Keratinocyte (primary cell): ENCODE data around the gene PALB2. TPM values are rescaled to one million over a fixed set of nuclear protein-coding genes. Genes with fewer than 3 reads are reported as not detected.
A peak's percentile ranks its signal among the peaks of the same experiment; 100 is the strongest.

Experiments
- DNase-seq: peaks from one replicate; pipeline ENCODE4 v3.0.0-alpha.2; 2011; ENCODE audit warnings: low read depth, missing footprints, low spot score
- FAIRE-seq: peaks from 2 replicates; lab custom pipeline; 2011; peaks lifted over from hg19 to GRCh38; lab: Jason Lieb, UNC
- H2AFZ ChIP-seq: 2 replicates; pipeline ENCODE4 v1.6.0; 2012; ENCODE audit warnings: low read length, control low read depth, inconsistent platforms; ENCODE audit not compliant: control insufficient read depth
- H3K27ac ChIP-seq: 2 replicates; pipeline ENCODE4 v1.5.1; 2011; ENCODE audit warnings: low read length; ENCODE audit not compliant: control insufficient read depth, insufficient read depth
- H3K27me3 ChIP-seq: 3 replicates; pipeline ENCODE4 v1.6.0; 2011; ENCODE audit warnings: low read length; ENCODE audit not compliant: control insufficient read depth, insufficient read depth; ENCODE audit errors: extremely low read depth
- H3K36me3 ChIP-seq, 2 experiments: 2 replicates in 1 of 2; 3 replicates in 1 of 2; pipeline ENCODE4 v1.5.1; 2011; ENCODE audit warnings: low read length in 2 of 2, mild to moderate bottlenecking in 1 of 2; ENCODE audit not compliant: control insufficient read depth in 2 of 2, insufficient read depth in 2 of 2; ENCODE audit errors: extremely low read depth in 1 of 2
- H3K4me1 ChIP-seq: 3 replicates; pipeline ENCODE4 v1.5.1; 2011; ENCODE audit warnings: low read length; ENCODE audit not compliant: control insufficient read depth, insufficient read depth; ENCODE audit errors: extremely low read depth
- H3K4me2 ChIP-seq: 3 replicates; pipeline ENCODE4 v1.6.0; 2011; ENCODE audit warnings: low read depth, low read length; ENCODE audit not compliant: control insufficient read depth, insufficient read depth; ENCODE audit errors: extremely low read depth
- H3K4me3 ChIP-seq, 3 experiments: fragments of 200-600 bp in 1 of 3; sonication (generic) in 1 of 3; 2 replicates in 2 of 3; 3 replicates in 1 of 3; pipeline ENCODE4 v1.5.1; 2011 to 2016; ENCODE audit warnings: low read length in 3 of 3, mild to moderate bottlenecking in 3 of 3, control low read depth in 2 of 3, inconsistent platforms in 1 of 3, low read depth in 1 of 3, mixed read lengths in 1 of 3, mixed run types in 1 of 3, moderate library complexity in 1 of 3; ENCODE audit not compliant: control insufficient read depth in 2 of 3, insufficient read depth in 2 of 3; ENCODE audit errors: extremely low read depth in 1 of 3
- H3K79me2 ChIP-seq: 2 replicates; pipeline ENCODE4 v1.6.0; 2012; ENCODE audit warnings: low read length; ENCODE audit not compliant: control insufficient read depth, insufficient read depth
- H3K9ac ChIP-seq: 3 replicates; pipeline ENCODE4 v1.6.0; 2011; ENCODE audit warnings: low read length; ENCODE audit not compliant: control insufficient read depth, insufficient read depth; ENCODE audit errors: extremely low read depth
- H3K9me1 ChIP-seq: 3 replicates; pipeline ENCODE4 v1.6.0; 2011; ENCODE audit warnings: low read length; ENCODE audit not compliant: control insufficient read depth, insufficient read depth; ENCODE audit errors: extremely low read depth
- H3K9me3 ChIP-seq: 2 replicates; pipeline ENCODE4 v1.5.1; 2012; ENCODE audit warnings: low read depth, low read length; ENCODE audit not compliant: control insufficient read depth
- H4K20me1 ChIP-seq: 3 replicates; pipeline ENCODE4 v1.6.0; 2011; ENCODE audit warnings: low read length; ENCODE audit not compliant: control insufficient read depth, insufficient read depth; ENCODE audit errors: extremely low read depth
- EZH2 ChIP-seq: IDR thresholded peaks from one replicate; pipeline ENCODE4 v1.6.1; 2012; ENCODE audit warnings: inconsistent platforms, mild to moderate bottlenecking, low read length, moderate library complexity
- dilution Hi-C: fragments of 300-500 bp; cut with MboI; formaldehyde crosslinking; loops from one replicate; pipeline ENCODE4 v1.7.0; 2020; ENCODE audit warnings: low sequenced_read_pairs; ENCODE audit not compliant: extremely low pct_ligation_motif_present
- polyA plus RNA-seq, 5 experiments: library from polyadenylated mRNA; depleted of rRNA in 3 of 5; stranded (reverse) in 3 of 5; stranded (forward) in 1 of 5; unstranded in 1 of 5; fragments of >200 nt; gene quantifications; 1 replicate in 1 of 5; 2 replicates in 3 of 5; 3 replicates in 1 of 5; pipeline versions ENCODE4 v1.2.1 to v1.2.3, GENCODE V29; 2011 to 2012; ENCODE audit warnings: missing spikeins in 2 of 5, low read depth in 1 of 5, low replicate concordance in 1 of 5
- TF ChIP-seq, protein P1 (sequence below), 3 experiments: IDR thresholded peaks in 1 of 3; conservative IDR thresholded peaks in 1 of 3; optimal IDR thresholded peaks in 1 of 3; 2 replicates in 2 of 3; 3 replicates in 1 of 3; pipeline versions ENCODE3 to v1.5.1; 2011; ENCODE audit warnings: low read length in 3 of 3, mild to moderate bottlenecking in 3 of 3, moderate library complexity in 2 of 3, control low read depth in 1 of 3, inconsistent platforms in 1 of 3; ENCODE audit not compliant: insufficient read depth in 2 of 3; ENCODE audit errors: extremely low read depth in 1 of 3

The PALB2 gene
- polyA plus RNA-seq, 1 donor (not counting 4 experiments of a cell fraction or from before 2014, with no cell fraction given), result 18.7 TPM

DNA sequence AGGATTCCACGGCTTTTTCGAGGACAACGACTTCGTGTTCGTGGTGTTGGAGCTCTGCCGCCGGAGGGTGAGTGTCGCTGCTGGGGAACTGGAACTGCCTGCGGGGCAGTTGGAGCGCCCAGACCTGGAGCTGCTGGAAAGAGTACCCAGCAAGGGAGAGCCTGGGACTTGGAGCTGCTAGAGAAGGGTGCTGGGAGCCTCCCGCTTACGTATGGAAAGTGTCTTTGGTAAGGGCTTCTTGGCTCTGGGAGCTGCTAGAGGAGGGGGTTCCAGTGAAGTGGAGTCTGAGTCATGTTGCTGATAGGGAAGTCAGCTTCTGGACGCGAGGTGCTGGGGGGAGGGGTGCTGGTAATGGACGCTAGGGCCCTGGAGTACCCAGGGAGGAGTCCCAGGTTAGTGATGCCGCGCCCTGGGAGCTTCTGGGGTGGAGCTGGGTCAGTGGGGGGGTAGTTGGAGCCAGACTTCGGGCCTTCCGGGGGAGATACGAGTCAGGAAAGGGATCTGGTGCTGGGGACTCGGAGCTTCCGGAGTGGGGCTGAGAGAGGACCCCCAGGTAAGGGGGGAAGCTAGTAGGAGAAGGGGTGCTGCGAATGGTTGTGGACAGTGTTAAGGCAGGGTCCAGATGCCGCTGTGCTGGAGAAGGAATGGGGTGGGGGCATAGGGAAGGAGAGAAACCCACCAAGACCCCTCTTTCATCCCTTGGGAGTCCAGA lies 38.3 kb upstream of the PALB2 start:
- H3K4me3 ChIP-seq, result peak overlapping the region; percentile 48 to 82 (median 82)
- H3K9me3 ChIP-seq, result no peaks in the 10 kb centered on the region
- H3K36me3 ChIP-seq, result peaks cover 21 to 37% of the 10 kb centered on the region in 2 experiments
- no peak for DNase-seq
- H3K4me1 ChIP-seq, result peaks cover 23% of the 10 kb centered on the region
- dilution Hi-C loops, result no loop called here
- FAIRE-seq, result no peak
- peak overlapping the region; percentile 89 for H3K4me2 ChIP-seq
- peak overlapping the region; percentile 64 for H3K27ac ChIP-seq
- TF ChIP-seq EZH2, result no peak
- TF ChIP-seq, protein P1, sequence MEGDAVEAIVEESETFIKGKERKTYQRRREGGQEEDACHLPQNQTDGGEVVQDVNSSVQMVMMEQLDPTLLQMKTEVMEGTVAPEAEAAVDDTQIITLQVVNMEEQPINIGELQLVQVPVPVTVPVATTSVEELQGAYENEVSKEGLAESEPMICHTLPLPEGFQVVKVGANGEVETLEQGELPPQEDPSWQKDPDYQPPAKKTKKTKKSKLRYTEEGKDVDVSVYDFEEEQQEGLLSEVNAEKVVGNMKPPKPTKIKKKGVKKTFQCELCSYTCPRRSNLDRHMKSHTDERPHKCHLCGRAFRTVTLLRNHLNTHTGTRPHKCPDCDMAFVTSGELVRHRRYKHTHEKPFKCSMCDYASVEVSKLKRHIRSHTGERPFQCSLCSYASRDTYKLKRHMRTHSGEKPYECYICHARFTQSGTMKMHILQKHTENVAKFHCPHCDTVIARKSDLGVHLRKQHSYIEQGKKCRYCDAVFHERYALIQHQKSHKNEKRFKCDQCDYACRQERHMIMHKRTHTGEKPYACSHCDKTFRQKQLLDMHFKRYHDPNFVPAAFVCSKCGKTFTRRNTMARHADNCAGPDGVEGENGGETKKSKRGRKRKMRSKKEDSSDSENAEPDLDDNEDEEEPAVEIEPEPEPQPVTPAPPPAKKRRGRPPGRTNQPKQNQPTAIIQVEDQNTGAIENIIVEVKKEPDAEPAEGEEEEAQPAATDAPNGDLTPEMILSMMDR (optimal IDR thresholded peaks at IDR 0.05 in 1 of 3, IDR thresholded peaks at IDR 0.05 in 1 of 3, conservative IDR thresholded peaks at IDR 0.05 in 1 of 3; ENCODE audit: extremely low read depth in 1 of 3, insufficient read depth in 2 of 3, low read length in 3 of 3), result no peak
- peak overlapping the region; percentile 77 for H3K9ac ChIP-seq
- H3K27me3 ChIP-seq, result no peaks in the 10 kb centered on the region
- H3K79me2 ChIP-seq, result peaks cover 46% of the 10 kb centered on the region
- peak overlapping the region; percentile 4 for H2AFZ ChIP-seq
- H3K9me1 ChIP-seq, result no peaks in the 10 kb centered on the region
- peaks cover 12% of the 10 kb centered on the region for H4K20me1 ChIP-seq

DNA sequence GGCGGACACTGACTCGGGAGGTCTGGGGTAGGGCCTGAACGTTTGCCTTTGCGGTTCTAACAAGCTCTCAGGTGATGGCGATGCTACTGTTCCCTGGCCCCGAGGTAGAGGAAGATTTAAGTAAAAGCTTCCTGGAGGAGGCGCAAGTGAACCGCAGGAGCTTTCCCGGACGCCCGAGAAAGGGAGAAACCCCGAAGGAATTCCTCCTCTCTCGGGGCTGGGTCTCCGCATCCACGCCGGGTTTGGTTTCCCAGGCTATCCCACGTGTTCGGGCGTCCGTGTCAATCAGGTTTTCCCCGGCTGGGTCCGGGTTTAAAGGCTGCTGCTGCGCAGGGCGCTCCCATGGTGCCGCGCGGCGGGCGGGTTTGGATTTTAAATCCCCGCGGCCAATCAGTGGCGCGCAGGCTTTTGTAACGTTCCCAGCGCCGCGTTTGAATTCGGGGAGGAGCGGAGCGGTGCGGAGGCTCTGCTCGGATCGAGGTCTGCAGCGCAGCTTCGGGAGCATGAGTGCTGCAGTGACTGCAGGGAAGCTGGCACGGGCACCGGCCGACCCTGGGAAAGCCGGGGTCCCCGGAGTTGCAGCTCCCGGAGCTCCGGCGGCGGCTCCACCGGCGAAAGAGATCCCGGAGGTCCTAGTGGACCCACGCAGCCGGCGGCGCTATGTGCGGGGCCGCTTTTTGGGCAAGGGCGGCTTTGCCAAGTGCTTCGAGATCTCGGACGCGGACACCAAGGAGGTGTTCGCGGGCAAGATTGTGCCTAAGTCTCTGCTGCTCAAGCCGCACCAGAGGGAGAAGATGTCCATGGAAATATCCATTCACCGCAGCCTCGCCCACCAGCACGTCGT lies 37.5 kb upstream of the PALB2 start, which contains the start of gene PLK1:
Gene PLK1, plus strand, starts transcription at position 460 of the 844 bp plus-strand sequence. Its CDS starts 44 bp downstream, at position 504.
- no peak for TF ChIP-seq EZH2
- TF ChIP-seq, protein P1 (optimal IDR thresholded peaks at IDR 0.05 in 1 of 3, IDR thresholded peaks at IDR 0.05 in 1 of 3, conservative IDR thresholded peaks at IDR 0.05 in 1 of 3; ENCODE audit: extremely low read depth in 1 of 3, insufficient read depth in 2 of 3, low read length in 3 of 3), result peak; percentile 19 to 47 (median 40)
- Histone ChIP-seq H3K9ac (peak within 1 kb of the TSS; percentile 77), H3K79me2 (peaks cover 42% of the 10 kb centered on the region), H3K27me3 (no peaks in the 10 kb centered on the region), H3K9me1 (no peaks in the 10 kb centered on the region), H4K20me1 (peaks cover 12% of the 10 kb centered on the region), H3K4me1 (peaks cover 23% of the 10 kb centered on the region), H3K27ac (peak within 1 kb of the TSS; percentile 77), H3K36me3 (peaks cover 20 to 30% of the 10 kb centered on the region in 2 experiments), H2AFZ (peak within 1 kb of the TSS; percentile 72), H3K4me2 (peak within 1 kb of the TSS; percentile 89), H3K4me3 (peak within 1 kb of the TSS; percentile 48 to 82 (median 82)), H3K9me3 (no peaks in the 10 kb centered on the region)
- FAIRE-seq (no peak), DNase-seq (no peak)
- dilution Hi-C loops, result no loop called here
